Body of pancreas (tissue), 4 donors: ENCODE results near the gene UTY.

Source experiments
- CTCF ChIP-seq, 7 experiments: fragments of 450-650 bp in 4 of 7; fragments of 200-600 bp in 3 of 7; sonication (generic) in 3 of 7; IDR thresholded peaks; one replicate each; pipeline ENCODE4 v1.5.1; 2016 to 2019; ENCODE audit warnings: antibody characterized with exemption in 7 of 7
- POLR2A ChIP-seq, 3 donors: fragments of 450-650 bp; IDR thresholded peaks; one replicate each; pipeline ENCODE4 v1.6.1; 2016; ENCODE audit warnings: antibody characterized with exemption in 3 of 3, mild to moderate bottlenecking in 2 of 3

- TF ChIP-seq CTCF (IDR thresholded peaks at IDR 0.05): no peak
- TF ChIP-seq POLR2A (IDR thresholded peaks at IDR 0.05): no peak
Measured at GRCh38 chrY:13227354-13227953, 252.4 kb downstream of the UTY start.
